Activated T-cell treated with anti-CD3 and anti-CD28 coated beads, Interleukin-2, amount 50 U/mL, for 72 hours (primary cell): Measurements from ENCODE around the gene ZNF462. TPM values are rescaled to one million over a fixed set of nuclear protein-coding genes. Genes with fewer than 3 reads are reported as not detected.

Source experiments
- ATAC-seq, 2 donors: fragments of 150-1000 bp; cut with Tn5 transposase; replicated peaks in 1 of 2; 2 replicates each; pipeline ENCODE4 v1.10.0; 2021; ENCODE audit warnings: moderate library complexity in 2 of 2, mild to moderate bottlenecking in 1 of 2
- DNase-seq, 2 donors: peaks; one replicate each; pipeline ENCODE4 v3.0.0; 2021 to 2022; ENCODE audit warnings: mixed read lengths in 1 of 2
- H3K27ac Mint-ChIP-seq: one replicate; pipeline ENCODE4 v1.8.0; 2022; ENCODE audit warnings: mild to moderate bottlenecking, moderate library complexity, mixed read lengths
- H3K27me3 Mint-ChIP-seq: one replicate; pipeline ENCODE4 v1.8.0; 2022; ENCODE audit warnings: low read depth, mixed read lengths
- H3K36me3 Mint-ChIP-seq, 2 donors: one replicate each; pipeline ENCODE4 v1.8.0; 2022; ENCODE audit warnings: mixed read lengths in 2 of 2, mild to moderate bottlenecking in 1 of 2; ENCODE audit not compliant: insufficient read depth in 2 of 2
- H3K4me1 Mint-ChIP-seq: one replicate; pipeline ENCODE4 v1.8.0; 2022; ENCODE audit warnings: low read depth, mixed read lengths
- H3K4me3 Mint-ChIP-seq, 2 donors: one replicate each; pipeline ENCODE4 v1.8.0; 2022; ENCODE audit warnings: mild to moderate bottlenecking in 2 of 2, mixed read lengths in 2 of 2, moderate library complexity in 2 of 2
- H3K9me3 Mint-ChIP-seq, 2 donors: one replicate each; pipeline ENCODE4 v1.8.0; 2022; ENCODE audit warnings: mixed read lengths in 2 of 2
- total RNA-seq, 2 donors: library from RNA; stranded (reverse); gene quantifications; one replicate each; pipeline ENCODE4 v1.2.3, GENCODE V29; 2022

Gene ZNF462
- total RNA-seq, 2 donors from 2014 or later, result 0.36 to 0.76 TPM

GRCh38 chr9:106929471-106930177 is 66.7 kb downstream of the ZNF462 start:
- Mint-ChIP-seq H3K4me3 (no peak overlapping the region), H3K4me1 (no peaks in the 10 kb centered on the region), H3K9me3 (peaks cover 14 to 20% of the 10 kb centered on the region in 2 donors), H3K27me3 (peaks cover 5% of the 10 kb centered on the region), H3K36me3 (peaks cover 2 to 4% of the 10 kb centered on the region in 2 donors), H3K27ac (no peak overlapping the region)
- DNase-seq, result no peak
- no peak for ATAC-seq

- Mint-ChIP-seq H3K9me3 (peaks cover 10 to 16% of the 10 kb centered on the region in 2 donors), H3K4me3 (no peak overlapping the region), H3K4me1 (no peaks in the 10 kb centered on the region)
Observed at GRCh38 chr9:106930477-106930876, 67.5 kb downstream of the ZNF462 start.

DNA sequence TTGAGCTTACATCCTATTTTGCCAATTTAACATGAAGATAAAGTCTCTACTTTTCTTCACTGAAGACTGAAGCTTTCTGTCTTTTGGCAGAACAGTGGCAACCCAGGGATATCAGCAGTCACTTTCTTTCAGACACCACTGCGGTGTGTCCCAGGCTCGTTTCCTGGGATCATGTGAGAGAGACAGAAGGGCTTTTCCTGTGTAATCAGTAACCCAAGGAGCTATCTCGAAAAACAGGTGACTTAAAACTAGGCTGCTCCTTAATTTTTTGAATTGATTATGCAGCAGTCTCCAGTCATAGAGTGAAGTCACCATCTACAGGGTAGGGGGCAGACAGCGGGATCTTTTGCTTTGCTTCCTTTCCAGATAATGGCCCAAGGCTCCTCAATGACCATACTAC is 68.5 kb downstream of the ZNF462 start:
- H3K27me3 Mint-ChIP-seq, result no peaks in the 10 kb centered on the region
- H3K4me3 Mint-ChIP-seq, result no peak overlapping the region
- DNase-seq, result no peak

More at GRCh38 chr9:106930477-106930876, 67.5 kb downstream of the ZNF462 start:
- Mint-ChIP-seq H3K27ac (no peak overlapping the region), H3K27me3 (peaks cover 5% of the 10 kb centered on the region), H3K36me3 (peaks cover 0 to 1% of the 10 kb centered on the region in 2 donors)
- DNase-seq (no peak), ATAC-seq (no peak)

DNA sequence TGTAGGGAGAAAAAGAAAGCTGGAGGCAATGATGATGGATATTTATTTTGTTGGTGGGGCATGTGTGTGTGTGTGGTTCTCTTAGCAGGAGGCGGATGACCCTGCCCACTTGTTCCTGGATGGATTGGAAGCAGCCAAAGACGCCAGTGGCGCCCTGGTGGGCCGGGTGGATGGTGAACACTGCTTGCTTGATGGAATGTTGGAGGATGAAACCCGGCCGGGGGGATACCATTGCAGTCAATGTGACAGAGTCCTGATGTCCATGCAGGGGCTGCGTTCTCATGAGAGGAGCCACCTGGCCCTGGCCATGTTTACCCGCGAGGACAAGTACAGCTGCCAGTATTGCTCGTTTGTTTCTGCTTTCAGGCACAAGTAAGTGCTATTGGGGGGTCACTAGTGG is 69.2 kb downstream of the ZNF462 start:
- ATAC-seq (no peak), DNase-seq (no peak)
- Mint-ChIP-seq H3K4me1 (no peaks in the 10 kb centered on the region), H3K9me3 (peaks cover 3 to 11% of the 10 kb centered on the region in 2 donors), H3K27me3 (no peaks in the 10 kb centered on the region), H3K36me3 (no peaks in the 10 kb centered on the region), H3K4me3 (no peak overlapping the region), H3K27ac (no peak overlapping the region)

More for the DNA sequence above, 68.5 kb downstream of the ZNF462 start:
- Mint-ChIP-seq H3K9me3 (peaks cover 3 to 11% of the 10 kb centered on the region in 2 donors), H3K36me3 (no peaks in the 10 kb centered on the region), H3K4me1 (no peaks in the 10 kb centered on the region), H3K27ac (no peak overlapping the region)
- no peak for ATAC-seq

DNA sequence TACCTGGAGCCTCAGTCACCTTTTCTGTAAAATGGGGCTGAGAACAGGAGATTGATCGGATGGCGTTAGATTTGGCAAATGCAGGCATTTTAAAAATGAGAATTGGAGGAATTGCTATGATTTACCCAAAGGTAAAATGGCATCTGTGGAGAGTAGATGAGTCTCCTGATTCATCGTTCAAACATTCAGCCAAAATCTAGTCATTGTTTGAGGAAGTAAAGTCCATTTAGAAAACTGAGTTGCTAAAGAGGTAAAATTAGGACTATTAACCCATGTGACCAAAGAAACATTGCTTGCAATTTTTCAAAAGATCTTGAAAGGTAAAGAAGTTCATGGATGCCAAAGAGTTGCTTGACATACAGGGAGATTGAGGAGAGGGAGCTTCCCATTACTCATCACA is 69.7 kb downstream of the ZNF462 start:
- Mint-ChIP-seq H3K4me1 (no peaks in the 10 kb centered on the region), H3K27ac (no peak overlapping the region), H3K27me3 (no peaks in the 10 kb centered on the region), H3K36me3 (no peaks in the 10 kb centered on the region), H3K4me3 (no peak overlapping the region), H3K9me3 (peaks cover 3 to 11% of the 10 kb centered on the region in 2 donors)
- ATAC-seq (no peak), DNase-seq (no peak)

DNA sequence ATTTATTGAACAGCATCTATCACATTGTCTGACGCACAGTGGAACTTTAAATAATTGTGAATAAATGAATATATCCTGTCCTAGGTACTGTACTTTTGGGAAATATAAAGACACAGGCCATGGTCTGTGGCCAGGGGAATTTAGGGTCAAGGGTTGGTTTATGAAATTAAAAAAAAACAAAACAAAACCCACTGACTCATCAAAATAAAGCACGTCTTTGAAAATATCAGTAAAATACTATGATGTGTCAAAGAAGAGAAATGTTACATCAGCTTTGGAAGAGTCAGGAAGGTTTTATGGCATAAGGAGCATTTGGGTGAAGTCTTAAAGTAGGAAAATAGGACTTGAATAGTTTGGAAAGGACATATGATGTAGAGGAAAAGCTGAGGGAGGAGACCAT is 70.5 kb downstream of the ZNF462 start:
- H3K4me3 Mint-ChIP-seq, result no peak overlapping the region

DNA sequence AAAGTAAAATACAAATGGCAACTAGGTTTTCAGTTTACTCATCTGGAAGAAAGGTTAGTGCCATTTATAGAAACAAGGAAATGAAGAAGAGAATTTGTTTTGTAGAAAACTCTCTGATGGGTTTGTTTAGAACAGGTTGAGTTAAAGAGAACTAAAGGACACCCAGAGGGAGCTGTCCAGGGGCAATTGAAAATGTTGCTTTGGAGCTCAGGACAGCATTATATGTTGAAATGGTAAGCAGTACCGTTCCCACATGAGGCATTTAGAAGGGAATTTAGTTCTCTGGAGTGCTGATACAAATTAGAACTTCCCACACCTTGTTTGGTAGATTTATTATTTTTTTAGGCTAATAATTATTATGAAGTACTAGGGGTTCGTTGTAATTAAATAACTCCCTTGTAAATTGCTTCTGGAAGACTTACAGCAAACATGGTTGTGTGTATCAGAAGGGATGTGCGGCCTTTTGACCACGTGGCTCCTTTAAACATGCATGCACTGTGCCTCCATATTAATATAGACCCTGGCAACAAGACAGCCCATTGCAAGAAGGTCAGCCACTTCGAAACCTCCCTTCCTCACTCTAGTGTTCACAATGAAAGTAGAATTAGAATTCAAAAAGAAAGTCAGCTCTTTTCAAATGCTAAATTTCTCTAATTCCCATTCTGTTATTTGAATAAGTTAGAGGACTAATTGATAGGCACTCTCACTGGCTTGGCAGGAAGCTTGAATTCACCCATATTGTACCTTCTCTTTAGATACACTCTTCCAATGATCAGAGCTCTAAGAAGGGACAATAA is 71.7 kb downstream of the ZNF462 start:
- DNase-seq (no peak), ATAC-seq (no peak)
- no peaks in the 10 kb centered on the region for H3K36me3 Mint-ChIP-seq
- no peak overlapping the region for H3K4me3 Mint-ChIP-seq
- H3K9me3 Mint-ChIP-seq, result peaks cover 3 to 10% of the 10 kb centered on the region in 2 donors
- no peaks in the 10 kb centered on the region for H3K4me1 Mint-ChIP-seq
- H3K27ac Mint-ChIP-seq, result no peak overlapping the region
- H3K27me3 Mint-ChIP-seq, result no peaks in the 10 kb centered on the region

More for the DNA sequence above, 70.5 kb downstream of the ZNF462 start:
- ATAC-seq, result no peak
- Mint-ChIP-seq H3K27me3 (no peaks in the 10 kb centered on the region), H3K9me3 (peaks cover 3 to 10% of the 10 kb centered on the region in 2 donors), H3K4me1 (no peaks in the 10 kb centered on the region), H3K36me3 (no peaks in the 10 kb centered on the region), H3K27ac (no peak overlapping the region)
- DNase-seq, result no peak

DNA sequence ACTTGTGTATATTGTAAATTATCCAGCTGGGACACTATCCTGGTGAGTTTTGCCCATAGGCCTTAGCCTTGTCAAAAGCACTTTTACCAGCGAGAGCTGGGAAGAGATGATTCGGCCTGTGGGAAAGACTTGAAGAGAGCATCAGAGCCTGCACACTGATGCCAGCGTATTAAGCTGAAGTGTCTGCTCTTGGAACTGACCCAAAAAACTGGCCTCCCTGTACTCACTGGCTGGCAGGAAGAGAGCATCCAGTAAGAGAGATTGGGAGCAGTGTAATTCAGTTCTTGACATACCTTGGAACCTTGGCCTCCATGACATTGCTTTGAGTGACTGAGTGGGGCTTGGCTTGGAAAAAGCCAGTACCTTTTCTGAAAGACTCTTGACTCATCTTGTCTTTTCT is 73.7 kb downstream of the ZNF462 start:
- H3K27ac Mint-ChIP-seq, result no peak overlapping the region
- ATAC-seq (no peak), DNase-seq (no peak)
- H3K27me3 Mint-ChIP-seq, result no peaks in the 10 kb centered on the region
- H3K4me1 Mint-ChIP-seq, result no peaks in the 10 kb centered on the region
- no peaks in the 10 kb centered on the region for H3K36me3 Mint-ChIP-seq
- H3K9me3 Mint-ChIP-seq, result peaks cover 1 to 8% of the 10 kb centered on the region in 2 donors
- no peak overlapping the region for H3K4me3 Mint-ChIP-seq

DNA sequence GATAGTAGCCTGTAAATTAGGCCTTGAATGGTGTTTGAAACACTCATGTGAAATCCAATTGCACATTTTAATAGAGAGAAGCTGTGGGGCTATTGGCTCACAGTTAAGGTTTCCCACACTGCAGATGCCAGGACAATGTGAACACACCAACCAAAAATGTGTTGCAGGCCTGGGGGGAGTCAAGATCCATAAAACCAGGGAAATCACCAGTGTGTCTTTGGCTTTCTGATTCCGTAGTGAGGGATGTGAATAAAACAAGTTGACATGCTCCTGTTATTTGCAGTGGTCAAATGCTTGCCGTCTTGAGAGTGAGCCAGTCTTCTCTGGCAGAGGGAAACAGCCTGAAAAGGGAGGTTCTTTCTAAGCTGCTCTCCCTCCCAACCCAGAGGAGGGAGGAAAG is 79.0 kb downstream of the ZNF462 start:
- H3K9me3 Mint-ChIP-seq, result no peaks in the 10 kb centered on the region
- no peak for DNase-seq
- H3K36me3 Mint-ChIP-seq, result no peaks in the 10 kb centered on the region

DNA sequence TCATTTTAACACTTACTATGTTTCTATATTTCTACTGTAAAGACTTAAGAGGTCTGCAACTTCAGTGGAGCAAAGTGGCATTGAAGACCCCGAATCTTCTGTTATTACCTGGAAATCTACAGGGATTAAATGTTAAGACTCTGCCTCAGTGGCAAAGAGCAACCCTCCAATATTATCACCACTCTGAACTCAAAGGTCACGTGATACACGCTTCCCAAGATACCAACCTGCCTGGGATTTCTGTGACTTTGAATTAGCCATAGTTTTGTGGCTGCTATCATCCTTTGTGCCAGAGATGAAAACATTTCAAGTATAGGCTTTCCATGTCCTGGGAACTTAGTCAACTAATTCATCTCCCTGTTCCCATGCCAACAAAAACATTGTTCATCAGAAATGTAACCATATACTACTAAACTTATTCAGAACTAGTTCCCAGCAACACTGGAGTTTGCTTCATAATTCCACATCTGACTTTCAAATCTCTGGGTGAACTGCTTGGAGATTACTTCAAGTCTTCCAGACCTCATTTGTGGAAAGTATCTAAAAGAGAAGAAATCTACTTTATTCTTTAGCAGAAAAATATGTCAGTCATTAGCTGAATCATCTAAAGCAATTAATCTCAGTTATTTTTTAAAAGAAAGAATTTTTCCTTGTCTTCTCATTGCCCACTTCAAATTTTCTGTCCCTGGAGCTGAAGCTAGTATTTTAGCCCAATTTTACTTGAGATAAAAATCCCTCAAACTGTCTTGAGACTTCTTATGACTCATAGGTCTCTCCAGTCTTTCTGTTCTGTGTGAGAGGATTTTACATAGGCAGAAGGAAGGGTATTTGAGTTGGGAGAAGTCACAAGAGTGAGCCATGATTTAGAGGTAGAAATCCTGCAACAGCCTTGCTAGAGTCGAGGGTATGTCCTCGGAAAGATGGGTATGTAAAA is 83.0 kb downstream of the ZNF462 start:
- H3K27ac Mint-ChIP-seq, result no peak overlapping the region
- ATAC-seq (no peak), DNase-seq (no peak)
- H3K4me3 Mint-ChIP-seq, result no peak overlapping the region
- H3K36me3 Mint-ChIP-seq, result no peaks in the 10 kb centered on the region
- no peaks in the 10 kb centered on the region for H3K4me1 Mint-ChIP-seq
- H3K27me3 Mint-ChIP-seq, result no peaks in the 10 kb centered on the region
- H3K9me3 Mint-ChIP-seq, result peaks cover 0 to 2% of the 10 kb centered on the region in 2 donors

More for the DNA sequence above, 79.0 kb downstream of the ZNF462 start:
- no peaks in the 10 kb centered on the region for H3K4me1 Mint-ChIP-seq
- ATAC-seq, result no peak
- no peak overlapping the region for H3K27ac Mint-ChIP-seq
- no peaks in the 10 kb centered on the region for H3K27me3 Mint-ChIP-seq
- no peak overlapping the region for H3K4me3 Mint-ChIP-seq

- peaks cover 0 to 2% of the 10 kb centered on the region in 2 donors for H3K9me3 Mint-ChIP-seq
- H3K4me1 Mint-ChIP-seq, result no peaks in the 10 kb centered on the region
- no peaks in the 10 kb centered on the region for H3K27me3 Mint-ChIP-seq
- no peak overlapping the region for H3K4me3 Mint-ChIP-seq
- H3K27ac Mint-ChIP-seq, result no peak overlapping the region
- no peaks in the 10 kb centered on the region for H3K36me3 Mint-ChIP-seq
- no peak for DNase-seq
- ATAC-seq, result no peak
Observed at GRCh38 chr9:106947106-106947900, 84.3 kb downstream of the ZNF462 start.

- H3K27ac Mint-ChIP-seq, result no peak overlapping the region
- DNase-seq, result no peak
Observed at GRCh38 chr9:106953174-106953573, 90.2 kb downstream of the ZNF462 start.

More at GRCh38 chr9:106953174-106953573, 90.2 kb downstream of the ZNF462 start:
- no peaks in the 10 kb centered on the region for H3K27me3 Mint-ChIP-seq
- ATAC-seq, result no peak
- H3K9me3 Mint-ChIP-seq, result peaks cover 8% of the 10 kb centered on the region in 2 donors
- no peaks in the 10 kb centered on the region for H3K4me1 Mint-ChIP-seq
- no peaks in the 10 kb centered on the region for H3K36me3 Mint-ChIP-seq
- no peak overlapping the region for H3K4me3 Mint-ChIP-seq
